Measurements from ENCODE around the gene GHDC.
"Not testable (repeated sequence)": the region's sequence is repeated elsewhere in the genome, so short reads cannot be mapped to it uniquely, and the experiment has no call there.

GHDC gene

DNA sequence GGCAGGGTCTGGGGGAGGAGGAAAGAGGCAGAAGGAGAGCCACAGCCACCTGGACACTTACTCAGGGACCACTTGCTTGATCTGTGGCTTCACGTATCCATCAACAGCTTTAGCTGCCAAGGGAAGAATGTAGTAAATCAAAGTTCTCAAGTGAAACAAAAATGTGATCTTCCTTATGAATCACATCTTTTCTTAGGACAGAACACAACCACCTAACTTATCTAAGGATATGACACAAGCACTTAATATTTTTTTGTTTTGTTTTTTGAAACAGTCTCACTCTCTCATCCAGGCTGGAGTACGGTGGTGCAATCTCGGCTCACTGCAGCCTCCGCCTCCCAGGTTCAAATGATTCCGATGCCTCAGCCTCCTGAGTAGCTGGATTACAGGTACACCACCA lies 8.4 kb upstream of the GHDC start:
- no peak for DNase-seq

DNA sequence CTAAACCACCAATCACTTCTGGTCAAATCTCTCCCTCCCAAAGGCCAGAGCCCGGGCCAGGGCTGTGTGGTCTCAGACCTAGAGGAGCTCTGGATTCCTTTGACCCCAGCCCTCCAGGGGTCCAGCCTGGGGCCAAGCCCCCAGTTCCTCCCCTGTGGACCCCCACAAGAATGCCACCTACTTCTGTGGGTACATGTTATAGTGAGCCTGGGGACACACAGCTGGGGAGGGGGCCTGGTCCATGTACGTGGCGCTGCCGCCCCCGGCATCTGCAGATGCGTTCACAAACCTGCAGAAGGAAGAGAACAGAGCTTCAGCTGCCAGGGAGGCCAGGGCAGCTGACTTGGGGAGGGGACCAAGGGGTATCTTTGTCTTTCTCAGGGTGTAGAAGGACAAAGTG lies 7.9 kb upstream of the GHDC start:
- no peak for DNase-seq

DNA sequence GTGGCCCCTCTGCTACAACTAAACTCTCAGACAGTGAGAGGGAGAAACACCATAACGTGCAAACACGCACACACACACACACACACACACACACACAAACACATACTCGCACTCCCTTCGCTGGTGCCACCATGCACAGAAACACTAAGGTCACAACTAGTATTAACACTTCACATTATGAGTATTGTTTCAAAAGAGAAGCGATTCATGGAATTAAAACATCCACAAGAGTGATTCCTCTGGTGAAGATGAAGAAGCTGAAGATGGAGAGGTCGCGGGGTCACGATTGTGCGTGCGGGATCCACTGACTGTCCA lies 7.1 kb upstream of the GHDC start:
- DNase-seq: no peak

DNA sequence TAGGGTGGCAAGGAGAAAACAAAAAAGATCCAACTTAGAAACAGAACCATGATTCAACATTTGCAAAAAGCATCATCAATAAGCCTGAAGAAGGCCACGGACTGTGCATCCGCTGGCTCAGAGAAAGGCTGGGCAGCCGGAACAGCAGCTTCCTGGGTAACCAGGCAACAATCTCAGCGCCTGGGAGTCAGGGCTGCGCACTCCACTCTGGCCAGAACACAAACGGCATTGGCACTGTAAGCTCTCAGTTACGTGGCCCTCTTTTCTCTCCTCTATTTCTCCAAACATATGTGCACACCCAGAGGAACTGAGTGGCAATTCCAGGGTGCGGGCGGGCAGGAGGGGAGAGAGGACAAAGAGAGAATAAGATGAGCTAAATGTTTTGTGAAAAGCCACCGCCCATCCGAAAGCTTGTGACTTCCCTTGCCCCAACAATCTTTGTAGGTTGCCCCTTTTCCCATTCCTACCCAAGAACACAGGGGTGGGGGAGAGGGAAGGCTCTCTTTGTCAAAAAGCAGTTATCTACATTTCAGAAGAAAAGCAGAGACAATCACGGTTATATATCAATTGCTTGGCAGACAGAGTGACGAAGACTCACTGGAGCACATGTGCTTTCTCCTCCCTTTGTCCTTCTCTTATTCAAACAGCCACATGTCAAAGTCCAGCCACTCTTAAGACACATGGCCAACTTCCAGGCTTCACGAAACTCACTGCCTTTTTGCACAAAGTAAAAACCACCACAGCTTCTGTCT lies 6.6 kb upstream of the GHDC start:
- DNase-seq: no peak

DNA sequence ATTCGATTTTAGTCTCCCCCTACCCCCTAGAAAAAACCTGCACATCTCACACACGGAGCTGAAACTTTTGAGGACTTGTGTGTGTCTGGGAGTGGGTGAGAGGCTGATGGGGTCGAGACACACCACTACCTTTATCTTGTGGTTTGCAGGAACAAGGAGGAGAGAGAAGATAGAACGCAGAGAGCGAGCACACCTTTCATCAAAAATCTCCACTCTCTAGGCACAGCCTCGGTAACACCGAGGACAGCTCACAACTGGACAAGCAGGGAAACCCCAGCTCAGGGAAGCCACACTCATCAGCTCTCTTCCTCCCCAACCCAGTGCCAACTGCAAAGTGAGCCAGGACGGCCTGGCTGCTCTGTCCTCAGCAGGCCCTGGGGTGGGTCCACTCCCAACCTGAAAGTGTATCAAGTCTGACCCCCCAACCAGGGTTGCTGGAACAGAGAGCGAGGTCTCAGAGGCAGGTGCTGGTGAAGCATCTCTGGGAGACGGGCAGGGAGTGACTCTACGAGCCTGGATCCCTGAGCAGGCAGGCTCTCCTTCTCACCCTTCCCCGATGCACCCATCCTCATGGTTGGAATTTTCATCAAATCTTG lies 5.2 kb upstream of the GHDC start:
- DNase-seq: no peak

DNA sequence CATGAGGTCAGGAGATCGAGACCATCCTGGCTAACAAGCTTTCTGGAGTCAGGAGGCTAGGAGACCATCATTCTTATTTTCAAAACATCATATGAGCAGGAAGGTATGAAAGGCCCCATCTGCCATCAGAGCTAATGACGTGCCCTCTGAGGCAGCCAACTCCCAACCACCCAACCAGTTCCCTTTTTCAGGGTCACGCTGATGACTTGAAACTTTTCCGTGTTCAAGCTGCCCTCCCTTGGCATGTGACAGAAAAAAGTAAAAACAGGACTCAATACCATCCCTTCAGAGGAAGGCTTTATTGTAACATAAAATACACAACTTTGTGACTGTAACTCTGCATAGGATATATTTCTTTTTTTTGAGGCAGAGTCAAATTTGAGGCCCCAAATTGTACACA lies 4.6 kb upstream of the GHDC start:
- no peak for DNase-seq

DNA sequence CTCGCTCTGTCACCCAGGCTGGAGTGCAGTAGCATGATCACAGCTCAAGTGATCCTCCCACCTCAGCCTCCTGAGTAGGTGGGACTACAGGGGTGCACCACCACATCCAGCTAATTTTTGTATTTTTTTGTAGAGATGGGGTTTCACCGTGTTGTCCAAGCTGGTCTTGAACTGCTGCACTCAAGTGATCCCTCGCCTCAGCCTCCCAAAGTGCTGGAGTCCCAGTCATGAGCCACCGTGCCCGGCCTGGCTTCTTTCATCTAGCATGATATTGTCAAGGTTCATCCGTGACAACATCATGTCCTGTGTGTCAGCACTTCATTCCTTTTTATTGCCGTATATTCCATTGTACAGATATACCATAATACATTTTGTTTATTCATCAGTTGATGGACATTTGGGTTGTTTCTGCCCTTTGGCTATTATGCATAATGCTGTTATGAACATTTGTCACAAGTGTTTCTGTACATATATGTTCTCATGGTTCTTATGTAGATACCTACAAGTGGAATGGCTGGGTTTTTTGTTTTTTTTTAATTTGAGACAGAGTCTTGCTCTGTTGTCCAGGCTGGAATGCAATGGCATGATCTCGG lies 3.4 kb upstream of the GHDC start:
- DNase-seq: no peak

DNA sequence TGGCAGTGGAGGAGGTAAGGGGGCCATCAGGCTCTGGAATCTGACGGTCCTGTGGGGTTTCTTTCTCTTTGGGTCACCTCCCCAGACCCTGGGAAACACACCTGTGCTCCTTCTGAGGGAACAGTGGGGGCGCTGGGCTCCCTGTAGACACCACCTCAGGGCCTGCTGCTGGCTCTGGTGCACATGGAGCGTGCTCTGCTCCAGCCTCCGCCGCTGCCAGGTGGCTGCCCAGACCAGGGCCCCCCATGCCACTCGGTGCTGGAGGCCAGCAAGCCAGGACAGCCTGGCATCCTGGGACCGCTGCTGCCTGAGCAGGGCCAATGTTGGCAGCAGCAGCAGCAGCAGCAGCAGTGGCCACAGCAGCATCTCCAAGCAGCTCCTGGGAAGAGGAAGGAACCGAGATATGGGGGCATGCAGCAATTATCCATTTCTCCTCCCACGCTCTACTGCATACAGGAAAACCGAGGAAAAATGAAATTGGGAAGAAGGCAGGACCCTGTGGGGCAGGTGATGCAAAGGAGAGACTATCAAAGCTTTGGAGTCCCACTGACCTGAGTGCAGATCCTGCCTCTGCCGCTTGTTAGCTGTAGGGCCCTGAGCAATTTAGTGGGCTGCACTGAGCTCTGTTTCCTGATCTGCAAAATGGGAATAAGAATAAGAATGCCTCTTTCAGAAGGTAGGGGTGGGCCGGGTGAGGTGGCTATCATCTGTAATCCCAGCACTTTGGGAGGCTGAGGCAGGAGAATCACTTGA lies 902 bp downstream of the GHDC start:
- no peak for DNase-seq

DNA sequence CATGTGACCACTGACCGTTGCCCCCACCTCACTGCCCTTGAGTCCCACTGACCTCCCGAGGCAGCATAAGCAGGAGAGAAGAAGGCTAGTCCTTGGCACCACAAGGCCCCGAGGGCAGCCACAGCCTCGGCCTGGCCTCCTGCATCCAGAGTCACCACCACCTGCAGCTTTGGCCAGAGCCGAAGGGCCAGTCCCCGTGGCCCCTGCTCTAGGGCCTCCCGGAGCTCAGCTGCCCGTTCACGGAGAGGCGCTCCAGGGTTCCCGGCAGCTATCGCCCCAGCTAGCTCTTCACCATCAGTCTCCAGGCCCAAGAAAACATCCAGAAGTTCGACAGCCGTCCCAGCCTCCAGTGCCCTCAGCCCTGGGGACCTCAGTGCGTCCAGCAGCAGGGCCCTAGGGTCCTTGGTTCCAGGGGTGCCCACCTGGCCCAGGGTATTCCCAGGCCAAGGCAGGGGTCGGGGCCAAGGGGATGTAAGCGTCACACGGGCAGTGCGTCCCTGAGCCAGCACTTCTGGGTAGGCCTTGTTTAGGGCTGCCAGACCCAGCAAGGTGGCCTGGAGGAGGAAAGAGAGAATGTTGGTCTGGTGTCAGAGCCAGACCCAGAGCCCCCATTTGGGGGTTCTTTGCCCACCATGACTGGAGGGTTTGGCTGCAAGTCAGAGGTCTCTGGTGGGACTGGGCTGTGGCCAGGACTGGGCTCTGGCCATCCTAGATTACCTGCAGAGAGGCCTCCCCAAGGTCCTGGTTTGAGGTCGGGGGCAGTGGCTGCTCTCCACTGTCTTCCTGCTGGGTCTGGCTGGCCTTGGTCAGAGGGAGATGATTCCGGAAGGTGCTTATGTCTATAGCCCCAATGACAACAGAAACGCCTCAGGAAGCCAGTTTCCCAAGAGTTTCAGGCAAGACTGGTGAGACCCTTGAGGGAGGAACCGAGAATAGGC lies 1.8 kb downstream of the GHDC start:
- no peak for DNase-seq

DNA sequence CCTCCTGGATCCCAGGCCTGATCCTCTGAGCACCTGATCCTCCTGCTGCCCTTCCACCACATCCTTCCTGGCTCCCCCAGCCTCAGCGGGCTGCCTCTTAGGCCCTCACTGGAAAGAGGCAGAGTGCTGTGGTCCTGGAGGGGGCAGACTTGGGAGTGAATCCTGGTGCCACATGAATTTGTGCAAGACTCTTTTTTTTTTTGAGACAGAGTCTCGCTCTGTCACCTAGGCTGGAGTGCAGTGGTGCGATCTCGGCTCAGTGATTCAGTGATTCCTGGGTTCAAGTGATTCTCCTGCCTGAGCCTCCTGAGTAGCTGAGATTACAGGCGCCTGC lies 3.1 kb downstream of the GHDC start:
- no peak for DNase-seq

DNA sequence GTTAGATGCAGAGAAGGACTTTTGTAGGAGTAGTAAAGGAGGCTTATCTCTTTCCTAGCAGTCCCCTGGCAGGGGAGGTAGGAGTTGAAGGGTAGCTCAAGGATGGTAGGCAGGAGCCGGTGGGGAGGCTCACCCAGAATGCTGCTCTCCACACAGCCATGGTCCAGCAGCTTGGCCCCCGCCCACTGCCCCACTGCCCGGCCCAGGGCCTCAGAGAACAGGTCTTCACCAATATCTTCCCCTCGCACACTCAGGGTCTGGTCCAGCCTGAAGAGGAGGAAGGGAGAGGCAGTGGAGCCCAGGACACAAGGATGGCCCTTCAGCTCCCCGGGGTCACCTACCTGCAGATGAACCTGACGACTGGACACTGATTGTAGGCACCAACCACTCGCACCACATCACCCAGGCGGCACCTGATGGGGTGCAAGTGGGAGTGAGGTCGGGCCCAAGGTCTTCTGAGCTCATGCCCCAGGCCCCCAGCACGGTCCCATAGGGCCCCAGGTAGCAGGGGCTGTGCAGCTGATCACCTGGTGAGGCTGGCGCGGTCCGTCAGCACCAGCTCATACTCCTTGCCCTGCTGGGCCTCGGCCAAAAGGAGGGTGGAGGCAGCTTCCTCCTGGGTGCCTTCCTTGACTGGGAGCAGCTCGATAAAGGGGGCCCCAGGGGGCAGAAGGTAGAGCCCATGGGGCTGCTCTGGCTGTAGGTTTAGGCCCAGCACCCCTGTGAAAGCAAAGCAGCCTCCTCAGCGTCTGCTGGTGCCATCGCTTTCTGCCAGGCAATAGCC lies 3.6 kb downstream of the GHDC start:
- DNase-seq: no peak

DNA sequence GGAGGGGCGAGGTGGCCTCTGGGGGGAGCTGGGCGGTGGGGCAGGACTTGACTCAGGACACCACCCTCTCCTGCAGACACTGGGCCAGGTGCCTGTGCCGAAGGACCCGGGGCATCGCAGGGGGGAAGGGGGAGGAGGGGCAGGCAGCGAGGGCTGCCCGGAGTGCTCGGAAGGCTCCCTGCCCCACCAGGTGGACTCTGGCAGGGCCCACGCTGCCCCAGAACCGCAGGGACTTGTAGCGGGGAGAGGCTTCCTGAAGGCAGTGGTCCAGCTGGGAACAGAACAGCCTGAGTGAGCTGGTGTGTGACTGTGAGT lies 4.7 kb downstream of the GHDC start:
- no peak for DNase-seq

DNA sequence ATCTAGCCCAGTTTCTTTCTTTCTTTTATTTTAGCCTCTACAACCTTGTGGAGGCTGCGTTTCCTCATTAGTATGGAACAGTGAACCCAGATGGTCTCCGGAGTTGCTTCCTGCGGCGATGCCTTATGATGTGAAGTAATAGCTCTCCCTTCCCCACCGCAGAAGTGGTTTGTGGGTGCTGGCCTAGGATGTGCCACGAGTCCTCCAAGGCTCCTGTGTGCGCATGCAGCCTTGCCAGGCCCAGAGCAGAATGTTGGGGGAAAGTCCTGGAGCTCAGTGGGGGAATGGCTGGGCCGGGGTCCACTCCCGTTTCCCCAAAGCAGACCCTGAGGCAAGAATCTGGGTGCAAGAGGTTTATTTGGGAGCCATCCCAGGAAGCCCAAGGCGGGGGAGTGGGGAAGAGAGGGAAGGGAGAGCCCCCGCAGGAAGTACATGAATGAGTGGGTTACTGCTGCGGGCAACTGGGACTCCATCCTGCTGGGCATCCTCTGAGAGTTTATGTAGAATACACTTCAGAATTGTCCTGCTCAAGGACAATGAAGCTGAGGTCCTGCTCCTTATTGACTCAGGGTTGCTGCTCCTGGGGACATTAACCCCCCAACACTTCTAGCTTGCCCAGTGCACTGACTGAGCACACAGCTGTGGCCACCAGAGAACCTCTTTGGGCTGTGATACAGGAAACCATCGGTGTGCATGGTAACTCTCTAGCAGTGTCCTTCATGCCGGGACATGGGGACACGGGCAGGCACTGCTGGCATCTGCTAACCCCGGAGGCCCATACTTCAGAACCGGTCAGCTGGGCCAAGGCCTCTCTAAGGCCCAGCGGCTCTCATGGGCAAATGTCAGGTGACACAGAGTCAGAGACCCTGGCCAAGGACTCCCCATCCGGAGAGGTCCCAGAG lies 5.3 kb downstream of the GHDC start:
- DNase-seq: no peak

DNA sequence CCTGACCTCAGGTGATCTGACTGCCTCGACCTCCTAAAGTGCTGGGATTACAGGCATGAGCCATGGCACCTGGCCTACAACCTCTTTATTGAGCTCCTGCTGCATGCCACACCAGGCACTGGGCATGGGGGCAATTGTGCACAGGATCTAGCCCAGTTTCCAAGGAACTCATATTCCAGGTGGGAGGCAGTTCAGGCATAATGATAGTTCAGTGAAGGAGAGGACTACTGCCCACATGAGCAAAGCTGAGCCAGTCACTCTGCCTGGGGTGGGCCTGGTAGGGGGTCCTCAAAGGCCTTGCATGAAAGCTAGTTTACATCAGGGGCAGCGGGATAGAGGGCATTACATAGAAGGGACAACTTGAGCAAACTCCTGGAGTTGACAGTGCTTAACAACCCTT lies 6.5 kb downstream of the GHDC start:
- no peak for DNase-seq

DNA sequence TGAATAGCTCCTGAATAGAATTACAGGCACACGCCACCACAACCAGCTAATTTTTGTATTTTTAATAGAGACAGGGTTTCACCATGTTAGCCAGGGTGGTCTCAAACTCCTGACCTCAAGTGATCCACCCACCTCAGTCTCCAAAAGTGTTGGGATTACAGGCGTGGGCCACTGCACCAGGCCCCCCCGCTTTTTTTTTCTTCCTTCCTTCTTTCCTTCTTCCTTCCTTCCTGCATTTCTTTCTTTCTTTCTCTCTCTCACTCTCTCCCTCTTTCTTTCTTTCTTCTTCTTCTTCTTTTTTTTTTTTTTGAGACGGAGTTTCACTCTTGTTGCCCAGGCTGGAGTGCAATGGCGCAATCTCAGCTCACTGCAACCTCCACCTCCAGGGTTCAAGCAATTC lies 8.1 kb downstream of the GHDC start:
- DNase-seq: not testable (repeated sequence)

DNA sequence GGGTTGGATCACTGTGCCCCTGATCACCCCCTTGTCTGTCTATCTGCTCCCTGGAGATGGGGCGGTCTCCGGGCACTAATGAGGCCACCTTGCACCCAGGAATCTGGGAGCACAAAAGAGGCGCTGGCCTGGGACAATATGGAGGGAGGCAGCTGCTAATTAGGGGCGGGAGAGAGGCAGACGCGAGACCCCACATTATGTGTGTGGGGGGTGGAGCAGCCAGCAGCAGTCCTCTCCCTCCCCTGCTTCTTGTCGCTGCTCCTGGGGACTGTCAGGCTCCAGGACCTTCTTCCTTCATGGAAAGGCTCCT lies 8.7 kb downstream of the GHDC start:
- no peak for DNase-seq

DNA sequence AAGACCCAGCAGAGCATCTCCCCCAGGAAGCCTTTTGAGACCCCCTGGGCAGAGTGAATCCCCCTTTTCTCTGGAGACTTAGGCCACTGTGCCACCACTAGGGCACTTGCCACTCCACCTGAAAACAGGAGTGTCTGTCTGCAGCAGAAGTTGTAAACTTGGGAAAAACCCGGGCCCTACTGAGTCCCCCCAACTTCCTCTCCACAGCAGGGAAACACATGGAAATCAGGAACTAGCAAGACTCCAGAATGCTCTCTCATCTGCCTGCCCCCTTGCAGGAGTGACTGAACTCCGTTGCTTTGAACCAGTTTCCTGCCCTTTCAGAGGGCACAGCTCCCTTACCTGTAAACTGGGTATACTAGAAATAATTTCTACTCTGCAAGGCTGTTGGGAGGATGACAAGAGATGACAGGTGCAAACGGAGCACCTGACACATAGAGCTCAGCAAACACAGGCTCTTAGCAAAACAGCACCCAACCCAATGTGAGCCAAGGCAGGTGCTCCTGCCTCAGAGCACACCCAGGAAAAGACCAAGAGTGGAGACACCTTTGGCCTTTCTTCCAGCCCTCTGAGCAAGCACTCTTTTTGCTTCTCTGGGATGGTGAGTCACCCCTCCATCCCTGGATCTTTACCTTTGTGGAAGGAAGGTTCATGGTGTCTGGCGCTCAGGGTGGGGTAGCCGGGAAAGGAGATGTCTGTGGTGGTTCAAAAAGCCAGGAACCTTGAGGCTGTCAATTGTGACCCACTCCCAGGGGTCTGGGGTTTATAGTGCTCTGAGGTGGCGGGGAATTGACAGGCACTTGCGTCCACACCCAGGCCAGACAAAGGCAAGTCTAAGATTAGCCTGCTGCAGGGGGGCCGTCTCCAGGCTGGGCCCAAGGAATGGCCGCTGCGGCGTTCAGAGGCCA lies 9.3 kb downstream of the GHDC start, which contains the start of gene HCRT:
Gene HCRT, minus strand, starts transcription at position 740 of the 908 bp plus-strand sequence. Its CDS starts 87 bp downstream, at position 653.
- no peak for DNase-seq

DNA sequence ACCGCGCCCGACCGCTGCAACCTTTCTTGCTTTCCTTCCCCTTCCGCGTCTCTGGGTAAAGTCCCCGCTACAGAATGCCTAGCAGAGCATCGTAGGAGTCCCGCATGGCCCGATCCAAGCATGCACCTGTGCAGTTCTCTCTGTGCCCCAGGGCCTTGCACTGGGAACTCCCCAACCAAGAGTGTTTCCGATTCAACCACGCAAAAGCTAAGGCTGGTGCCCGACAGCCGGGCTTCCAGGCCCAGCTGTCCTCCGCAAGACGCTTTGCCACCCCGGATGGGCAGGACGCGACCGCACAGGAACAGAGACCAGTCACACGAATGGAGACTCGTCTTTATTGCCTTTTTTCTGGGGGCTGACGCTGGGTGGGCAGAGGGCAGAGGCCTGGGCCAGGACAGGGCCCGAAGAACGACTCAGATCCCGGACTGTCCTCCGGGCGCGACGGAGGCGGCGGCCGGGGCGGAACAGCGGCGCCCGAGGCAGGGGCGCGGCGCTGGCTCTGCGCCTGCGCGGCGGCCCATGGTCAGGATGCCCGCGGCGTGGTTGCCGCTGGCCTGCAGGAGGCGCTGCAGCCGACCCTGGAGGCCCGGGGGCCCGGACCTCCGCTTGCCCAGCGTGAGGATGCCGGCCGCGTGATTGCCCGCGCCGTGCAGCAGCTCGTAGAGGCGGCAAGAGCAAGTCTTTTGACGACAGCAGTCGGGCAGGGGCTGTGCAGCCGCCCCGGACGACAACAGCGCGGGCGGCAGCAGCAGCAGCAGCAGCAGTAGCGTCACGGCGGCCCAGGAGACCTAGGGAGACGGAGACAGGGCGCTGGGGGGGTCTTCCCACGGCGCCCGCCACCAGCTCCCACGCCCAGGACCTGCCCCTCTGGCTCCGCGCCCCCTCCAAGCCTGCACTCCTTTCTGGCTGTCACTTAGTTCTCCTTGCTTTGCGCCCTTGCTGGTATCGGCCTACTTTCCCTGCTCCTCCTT lies 10.3 kb downstream of the GHDC start:
- DNase-seq: peak; percentile 67

Measured in activated CD4-positive, alpha-beta T cell treated with anti-CD3 and anti-CD28 coated beads, Interleukin-2, amount 50 U/mL, for 1 hour (primary cell).